ENCODE results near the gene FADS2. TPM values are rescaled to one million over a fixed set of nuclear protein-coding genes. Genes with fewer than 3 reads are reported as not detected.

The FADS2 gene
- total and polyA plus RNA-seq, 2 experiments from 2014 or later, result 5.2 to 5.5 TPM

DNA sequence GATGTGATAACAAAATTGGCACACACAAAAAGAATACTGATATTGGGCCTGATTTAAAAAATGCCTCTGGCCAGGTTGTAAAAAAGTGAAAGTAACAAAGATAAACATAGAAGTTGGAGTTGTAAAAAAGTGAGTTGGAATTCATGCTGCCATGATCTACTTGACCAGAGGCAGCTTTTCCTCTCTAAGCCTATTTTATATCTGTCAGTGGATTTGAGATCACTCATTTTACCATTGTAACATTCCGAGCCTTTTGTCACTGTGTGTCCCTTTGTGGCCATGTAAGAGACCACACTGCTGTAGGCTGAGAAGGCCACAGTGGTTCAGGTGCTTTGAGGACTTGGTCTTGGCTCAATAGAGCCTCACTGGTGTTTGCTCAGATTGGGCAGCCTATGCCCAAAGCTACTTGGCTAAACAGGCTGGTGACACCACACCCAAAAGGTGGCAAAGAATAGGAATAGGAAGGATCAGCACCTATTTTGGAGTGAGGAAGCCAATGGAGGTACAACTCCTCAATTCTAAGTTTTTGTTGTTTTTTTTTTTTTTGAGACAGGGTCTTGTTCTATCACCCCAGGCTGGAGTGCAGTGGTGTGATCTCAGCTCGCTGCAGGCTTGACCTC is 28.3 kb upstream of the FADS2 start:
- peaks cover 44% of the 10 kb centered on the region for H3K79me2 ChIP-seq (ENCODE audit: insufficient read depth)
- in situ Hi-C loops (cut with MboI), result no loop called here
- no peaks in the 10 kb centered on the region for H3K4me1 ChIP-seq (ENCODE audit: insufficient read depth)
- H3K9ac ChIP-seq, result no peak overlapping the region
- H3K4me2 ChIP-seq (ENCODE audit: unreplicated experiment), result no peak overlapping the region
- no peaks in the 10 kb centered on the region for H4K20me1 ChIP-seq (ENCODE audit: insufficient read depth)
- no peaks in the 10 kb centered on the region for H3K27me3 ChIP-seq (replicated peaks; ENCODE audit: insufficient read depth)
- no peaks in the 10 kb centered on the region for H3F3A ChIP-seq (ENCODE audit: insufficient read depth)
- H3K27ac ChIP-seq, result no peak overlapping the region
- WGBS, 2 experiments (ENCODE audit: low coverage in 1 of 2, low lambda C conversion rate in 2 of 2, missing lambda C conversion rate in 2 of 2), result 97% methylated on average over 2 of the region's 2 CpGs
- no peaks in the 10 kb centered on the region for H3K36me3 ChIP-seq (ENCODE audit: low read depth)
- TF ChIP-seq EZH2 (IDR thresholded peaks at IDR 0.05; ENCODE audit: insufficient read depth, poor library complexity, severe bottlenecking), result no peak
- no peak for TF ChIP-seq EZH2phosphoT487 (IDR thresholded peaks at IDR 0.05; ENCODE audit: insufficient read depth, low read depth)
- H3K9me2 ChIP-seq (ENCODE audit: insufficient read depth), result no peaks in the 10 kb centered on the region
- H2AFZ ChIP-seq, result no peak overlapping the region
- H3K4me3 ChIP-seq, result no peak overlapping the region
- DNase-seq, result no peak
- no peaks in the 10 kb centered on the region for H3K9me3 ChIP-seq (ENCODE audit: low read depth)

DNA sequence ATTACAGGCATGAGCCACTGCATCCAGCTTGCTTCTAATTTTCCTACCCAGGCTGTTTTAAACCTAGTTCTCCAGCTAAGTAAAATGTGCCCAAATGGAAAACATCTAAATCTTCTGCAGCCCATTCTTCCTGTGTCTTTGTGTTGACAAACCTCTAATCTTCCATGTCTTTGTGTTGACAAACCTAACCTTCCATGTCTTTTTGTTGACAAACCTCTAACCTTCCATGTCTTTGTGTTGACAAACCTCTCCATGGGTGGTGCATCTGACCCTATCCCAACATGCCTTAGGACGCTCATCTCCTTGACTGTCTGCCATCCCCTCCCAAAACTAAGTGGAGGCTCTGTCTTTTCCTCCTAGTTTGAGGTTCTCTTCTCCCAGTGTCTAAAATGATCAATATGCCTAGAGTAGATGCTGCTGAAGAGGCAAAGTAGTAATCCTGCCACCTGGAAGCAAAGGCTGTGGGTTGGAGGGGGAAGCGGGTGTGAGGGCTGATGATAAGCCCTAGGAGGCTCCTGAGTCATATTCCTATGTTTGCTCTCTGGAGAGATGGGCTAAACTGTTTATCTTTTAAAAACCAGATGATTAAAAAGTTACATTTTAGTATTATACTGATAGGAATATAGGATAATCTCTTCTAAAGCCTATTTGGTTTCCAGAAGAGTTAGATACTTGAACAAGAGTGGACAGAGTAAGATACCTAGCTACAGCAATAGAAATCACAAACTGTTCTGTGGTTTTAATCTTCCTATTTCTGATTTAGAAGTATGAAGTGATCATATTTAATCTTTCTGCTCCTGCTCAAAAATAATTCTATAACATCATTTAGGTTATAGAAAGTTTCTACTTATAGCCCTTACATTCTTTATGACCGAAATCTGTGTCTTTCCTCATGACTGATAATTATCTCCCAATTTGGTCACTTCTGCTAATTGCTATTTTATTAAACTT is 27.5 kb upstream of the FADS2 start:
- no peaks in the 10 kb centered on the region for H3K4me1 ChIP-seq (ENCODE audit: insufficient read depth)
- H3K27me3 ChIP-seq (replicated peaks; ENCODE audit: insufficient read depth), result no peaks in the 10 kb centered on the region
- no peak overlapping the region for H2AFZ ChIP-seq
- DNase-seq, result no peak
- in situ Hi-C loops (cut with MboI), result no loop called here
- H3K27ac ChIP-seq, result no peak overlapping the region
- WGBS, 2 experiments (ENCODE audit: low coverage in 1 of 2, low lambda C conversion rate in 2 of 2, missing lambda C conversion rate in 2 of 2), result 95% methylated on average over 3 of the region's 3 CpGs
- no peaks in the 10 kb centered on the region for H3K9me3 ChIP-seq (ENCODE audit: low read depth)
- TF ChIP-seq EZH2 (IDR thresholded peaks at IDR 0.05; ENCODE audit: insufficient read depth, poor library complexity, severe bottlenecking) (no peak), EZH2phosphoT487 (IDR thresholded peaks at IDR 0.05; ENCODE audit: insufficient read depth, low read depth) (no peak)
- H3K4me3 ChIP-seq, result no peak overlapping the region
- peaks cover 36% of the 10 kb centered on the region for H3K79me2 ChIP-seq (ENCODE audit: insufficient read depth)
- H3F3A ChIP-seq (ENCODE audit: insufficient read depth), result no peaks in the 10 kb centered on the region
- H3K4me2 ChIP-seq (ENCODE audit: unreplicated experiment), result no peak overlapping the region
- H3K9ac ChIP-seq, result no peak overlapping the region
- H3K36me3 ChIP-seq (ENCODE audit: low read depth), result no peaks in the 10 kb centered on the region
- no peaks in the 10 kb centered on the region for H4K20me1 ChIP-seq (ENCODE audit: insufficient read depth)
- H3K9me2 ChIP-seq (ENCODE audit: insufficient read depth), result no peaks in the 10 kb centered on the region

DNA sequence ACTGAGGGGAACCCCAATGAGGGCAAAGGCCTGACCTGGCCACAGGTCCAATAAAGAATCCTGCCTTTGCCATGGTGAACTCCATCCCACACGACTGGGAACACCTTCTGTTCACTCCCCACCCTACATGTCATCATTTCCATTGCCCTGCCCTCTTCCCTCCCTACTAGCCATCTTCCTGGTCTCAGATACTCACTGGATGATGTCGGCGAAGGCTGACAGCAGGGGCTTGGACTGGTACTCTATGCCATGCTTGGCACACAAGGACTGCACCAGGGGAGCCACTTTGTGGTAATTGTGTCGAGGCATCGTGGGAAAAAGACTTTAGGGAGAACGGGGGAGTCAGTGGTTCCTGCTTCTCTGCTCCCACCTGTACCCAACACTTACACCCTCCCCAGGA is 25.5 kb upstream of the FADS2 start:
- H3K4me3 ChIP-seq, result no peak overlapping the region
- H3K4me2 ChIP-seq (ENCODE audit: unreplicated experiment), result no peak overlapping the region
- 84% methylated on average over 6 of the region's 6 CpGs for WGBS, 2 experiments (ENCODE audit: low coverage in 1 of 2, low lambda C conversion rate in 2 of 2, missing lambda C conversion rate in 2 of 2)
- TF ChIP-seq EZH2 (IDR thresholded peaks at IDR 0.05; ENCODE audit: insufficient read depth, poor library complexity, severe bottlenecking), result no peak
- no peak for TF ChIP-seq EZH2phosphoT487 (IDR thresholded peaks at IDR 0.05; ENCODE audit: insufficient read depth, low read depth)
- in situ Hi-C loops (cut with MboI), result no loop called here
- no peaks in the 10 kb centered on the region for H3K27me3 ChIP-seq (replicated peaks; ENCODE audit: insufficient read depth)
- H3K36me3 ChIP-seq (ENCODE audit: low read depth), result no peaks in the 10 kb centered on the region
- H3K9me3 ChIP-seq (ENCODE audit: low read depth), result no peaks in the 10 kb centered on the region
- no peaks in the 10 kb centered on the region for H3K9me2 ChIP-seq (ENCODE audit: insufficient read depth)
- peaks cover 16% of the 10 kb centered on the region for H3K79me2 ChIP-seq (ENCODE audit: insufficient read depth)
- H2AFZ ChIP-seq, result no peak overlapping the region
- no peak overlapping the region for H3K27ac ChIP-seq
- H4K20me1 ChIP-seq (ENCODE audit: insufficient read depth), result no peaks in the 10 kb centered on the region
- H3K4me1 ChIP-seq (ENCODE audit: insufficient read depth), result no peaks in the 10 kb centered on the region
- no peaks in the 10 kb centered on the region for H3F3A ChIP-seq (ENCODE audit: insufficient read depth)
- no peak overlapping the region for H3K9ac ChIP-seq
- no peak for DNase-seq

DNA sequence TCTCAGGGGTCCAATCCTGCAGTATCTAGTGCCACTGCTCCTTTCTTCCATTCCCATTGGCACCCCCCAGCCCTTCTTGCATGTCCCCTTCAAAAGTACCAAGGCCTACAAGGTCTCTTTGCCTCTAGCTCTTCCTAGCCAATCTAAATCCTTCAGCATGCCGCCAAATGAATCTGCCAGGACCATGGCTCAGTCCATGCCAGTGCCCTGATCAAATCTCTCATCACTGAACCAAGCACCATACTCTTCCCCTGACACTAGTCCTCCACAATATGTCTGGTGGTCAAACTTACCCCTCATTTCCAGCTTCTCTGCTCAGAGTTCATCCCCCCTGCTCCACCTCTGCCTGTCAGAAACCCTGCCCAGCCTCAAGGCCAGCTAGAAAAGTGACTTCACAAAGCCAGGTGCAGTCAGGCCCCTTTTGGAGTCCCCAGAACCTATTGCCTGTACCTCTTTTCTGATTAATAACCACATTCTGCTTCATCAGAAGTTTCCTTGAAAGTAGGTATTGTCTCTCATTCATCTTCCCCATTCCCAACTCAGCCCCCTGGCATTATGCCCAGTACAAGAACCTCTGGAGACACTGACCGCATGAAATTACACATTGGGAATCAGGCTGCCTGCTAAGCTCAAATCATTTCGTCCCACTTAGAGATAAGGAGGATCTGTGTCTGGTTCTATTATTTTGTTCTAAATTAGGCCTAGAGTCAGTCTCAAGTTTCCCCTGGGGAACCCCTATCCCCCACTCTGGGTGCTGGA is 24.0 kb upstream of the FADS2 start:
- Histone ChIP-seq H3F3A (ENCODE audit: insufficient read depth) (no peaks in the 10 kb centered on the region), H3K9me3 (ENCODE audit: low read depth) (no peaks in the 10 kb centered on the region), H3K36me3 (ENCODE audit: low read depth) (no peaks in the 10 kb centered on the region), H3K9ac (no peak overlapping the region), H3K27me3 (replicated peaks; ENCODE audit: insufficient read depth) (no peaks in the 10 kb centered on the region), H3K79me2 (ENCODE audit: insufficient read depth) (0 out of 2 replicates have a peak, but pooled peaks cover 4% of the 10 kb centered on the region), H3K4me1 (ENCODE audit: insufficient read depth) (no peaks in the 10 kb centered on the region), H3K27ac (no peak overlapping the region), H4K20me1 (ENCODE audit: insufficient read depth) (no peaks in the 10 kb centered on the region), H2AFZ (no peak overlapping the region), H3K4me2 (ENCODE audit: unreplicated experiment) (no peak overlapping the region), H3K4me3 (no peak overlapping the region), H3K9me2 (ENCODE audit: insufficient read depth) (no peaks in the 10 kb centered on the region)
- 83 to 89% methylated on average over 3 of the region's 3 CpGs for WGBS, 2 experiments (ENCODE audit: low coverage in 1 of 2, low lambda C conversion rate in 2 of 2, missing lambda C conversion rate in 2 of 2)
- DNase-seq, result no peak
- TF ChIP-seq EZH2phosphoT487 (IDR thresholded peaks at IDR 0.05; ENCODE audit: insufficient read depth, low read depth), result no peak
- no peak for TF ChIP-seq EZH2 (IDR thresholded peaks at IDR 0.05; ENCODE audit: insufficient read depth, poor library complexity, severe bottlenecking)
- in situ Hi-C loops (cut with MboI), result no loop called here

Data from GM23248 (cell line).